H1 (cell line): ENCODE results near the gene CWC25. TPM values are rescaled to one million over a fixed set of nuclear protein-coding genes. Genes with fewer than 3 reads are reported as not detected.
A peak's percentile ranks its signal among the peaks of the same experiment; 100 is the strongest.

Source experiments
- CTCF ChIA-PET: fragments of 300-600 bp; sonication (Branson Sonifier 250); formaldehyde crosslinking; loops from one replicate; lab custom pipeline; 2021; ENCODE audit not compliant: partially characterized antibody; lab: Charles Lee
- POLR2A ChIA-PET: fragments of 300-600 bp; sonication (Branson Sonifier 250); formaldehyde crosslinking; loops from one replicate; lab custom pipeline; 2021; ENCODE audit warnings: inconsistent platforms; ENCODE audit not compliant: partially characterized antibody; lab: Charles Lee
- DNase-seq, 2 experiments: peaks; one replicate each; pipeline versions ENCODE4 v3.0.0 to v3.0.0-alpha.2; 2010 to 2022; ENCODE audit warnings: low spot score in 2 of 2, low read depth in 1 of 2, mixed read lengths in 1 of 2
- FAIRE-seq: peaks from 2 replicates; lab custom pipeline; 2011; peaks lifted over from hg19 to GRCh38; lab: Jason Lieb, UNC
- H2AFZ ChIP-seq: 2 replicates; pipeline ENCODE4 v1.8.1; 2012; ENCODE audit warnings: low read length, inconsistent platforms
- H2AK5ac ChIP-seq: 2 replicates; pipeline ENCODE4 v1.6.1; 2013; ENCODE audit warnings: low read depth, low read length
- H2BK120ac ChIP-seq: replicated peaks from 2 replicates; pipeline ENCODE3; 2013; ENCODE audit warnings: low read depth, low read length, inconsistent platforms
- H2BK12ac ChIP-seq: 2 replicates; pipeline ENCODE4 v1.6.1; 2013; ENCODE audit warnings: low read depth, low read length
- H2BK15ac ChIP-seq: 2 replicates; pipeline ENCODE4 v1.6.1; 2013; ENCODE audit warnings: low read length
- H2BK20ac ChIP-seq: 2 replicates; pipeline ENCODE4 v1.6.1; 2013; ENCODE audit warnings: low read length
- H2BK5ac ChIP-seq: 2 replicates; pipeline ENCODE4 v1.6.1; 2013; ENCODE audit warnings: low read depth, low read length
- H3K14ac ChIP-seq: 2 replicates; pipeline ENCODE4 v1.6.1; 2013; ENCODE audit warnings: inconsistent platforms; ENCODE audit not compliant: insufficient read length
- H3K18ac ChIP-seq: 2 replicates; pipeline ENCODE4 v1.6.1; 2013; ENCODE audit warnings: low read length; ENCODE audit errors: extremely low read depth
- H3K23ac ChIP-seq: 2 replicates; pipeline ENCODE4 v1.6.1; 2013; ENCODE audit warnings: inconsistent platforms; ENCODE audit not compliant: insufficient read length
- H3K23me2 ChIP-seq: 2 replicates; pipeline ENCODE4 v1.6.1; 2013; ENCODE audit warnings: low read depth, low read length
- H3K27ac ChIP-seq: 2 replicates; pipeline ENCODE4 v1.6.1; 2011; ENCODE audit warnings: low read depth, low read length, inconsistent platforms
- H3K27me3 ChIP-seq, 4 experiments: replicated peaks in 1 of 4; 1 replicate in 1 of 4; 2 replicates in 3 of 4; pipeline versions ENCODE4 v1.6.1 to v1.8.1; 2011 to 2013; ENCODE audit warnings: low read length in 3 of 4, mild to moderate bottlenecking in 3 of 4, inconsistent platforms in 2 of 4, mixed read lengths in 2 of 4, moderate library complexity in 1 of 4; ENCODE audit not compliant: control insufficient read depth in 3 of 4, insufficient read depth in 3 of 4; ENCODE audit errors: extremely low read depth in 1 of 4
- H3K36me3 ChIP-seq, 4 experiments: 2 replicates each; pipeline versions ENCODE4 v1.6.1 to v1.8.1; 2011 to 2013; ENCODE audit warnings: mild to moderate bottlenecking in 4 of 4, low read length in 3 of 4, moderate library complexity in 2 of 4, control low read depth in 1 of 4, inconsistent platforms in 1 of 4; ENCODE audit not compliant: insufficient read depth in 4 of 4, control insufficient read depth in 2 of 4
- H3K4ac ChIP-seq: replicated peaks from 2 replicates; pipeline ENCODE3; 2013; ENCODE audit warnings: low read length, low read depth, mixed read lengths, inconsistent platforms; ENCODE audit not compliant: insufficient read length
- H3K4me1 ChIP-seq, 4 experiments: replicated peaks in 1 of 4; 1 replicate in 1 of 4; 2 replicates in 3 of 4; pipeline versions ENCODE4 v1.6.1 to v1.8.1; 2011 to 2013; ENCODE audit warnings: low read length in 3 of 4, inconsistent platforms in 2 of 4, mixed read lengths in 1 of 4; ENCODE audit not compliant: insufficient read depth in 4 of 4, control insufficient read depth in 3 of 4
- H3K4me2 ChIP-seq, 2 experiments: 2 replicates each; pipeline versions ENCODE4 v1.6.1 to v1.8.1; 2011 to 2013; ENCODE audit warnings: low read depth in 2 of 2, low read length in 2 of 2, control low read depth in 1 of 2, inconsistent platforms in 1 of 2, mild to moderate bottlenecking in 1 of 2; ENCODE audit not compliant: insufficient read depth in 1 of 2
- H3K4me3 ChIP-seq, 4 experiments: fragments of 200-600, 300-600 bp in 1 of 4; sonication (generic), shearing (Covaris generic), sonication (Bioruptor Twin) in 1 of 4; 2 replicates each; pipeline versions ENCODE4 v1.5.1 to v1.8.1; 2011 to 2016; ENCODE audit warnings: low read length in 4 of 4, low read depth in 3 of 4, control low read depth in 2 of 4, inconsistent platforms in 2 of 4, mild to moderate bottlenecking in 2 of 4, mixed read lengths in 1 of 4, moderate library complexity in 1 of 4; ENCODE audit not compliant: insufficient read depth in 2 of 4; ENCODE audit errors: extremely low read depth in 1 of 4
- H3K56ac ChIP-seq: replicated peaks from 2 replicates; pipeline ENCODE3; 2013; ENCODE audit warnings: low read depth, mild to moderate bottlenecking, mixed read lengths, low read length, inconsistent platforms; ENCODE audit not compliant: insufficient read length
- H3K79me1 ChIP-seq: 2 replicates; pipeline ENCODE4 v1.6.1; 2013; ENCODE audit warnings: low read depth, low read length, control low read depth
- H3K79me2 ChIP-seq, 2 experiments: 2 replicates each; pipeline versions ENCODE4 v1.6.1 to v1.8.1; 2012 to 2013; ENCODE audit warnings: low read length in 2 of 2, mild to moderate bottlenecking in 2 of 2, inconsistent platforms in 1 of 2; ENCODE audit not compliant: insufficient read depth in 2 of 2, control insufficient read depth in 1 of 2
- H3K9ac ChIP-seq, 4 experiments: replicated peaks in 1 of 4; 1 replicate in 1 of 4; 2 replicates in 3 of 4; pipeline versions ENCODE4 v1.6.1 to v1.8.1; 2011 to 2013; ENCODE audit warnings: low read depth in 3 of 4, low read length in 3 of 4, control low read depth in 2 of 4, mild to moderate bottlenecking in 2 of 4, moderate library complexity in 2 of 4, inconsistent platforms in 1 of 4; ENCODE audit errors: extremely low read depth in 1 of 4
- H3K9me3 ChIP-seq, 2 experiments: 2 replicates each; pipeline versions ENCODE4 v1.6.1 to v1.8.1; 2012 to 2013; ENCODE audit warnings: mild to moderate bottlenecking in 2 of 2, moderate library complexity in 2 of 2, control low read depth in 1 of 2, inconsistent platforms in 1 of 2, low read depth in 1 of 2, low read length in 1 of 2, mixed read lengths in 1 of 2; ENCODE audit not compliant: insufficient read depth in 2 of 2
- H4K20me1 ChIP-seq, 2 experiments: replicated peaks in 1 of 2; 2 replicates each; pipeline versions ENCODE3 to v1.8.1; 2011 to 2013; ENCODE audit warnings: inconsistent platforms in 2 of 2, low read length in 2 of 2, mild to moderate bottlenecking in 1 of 2; ENCODE audit not compliant: insufficient read depth in 2 of 2, control insufficient read depth in 1 of 2
- H4K5ac ChIP-seq: 2 replicates; pipeline ENCODE4 v1.6.1; 2013; ENCODE audit warnings: low read length, low read depth, mixed read lengths, inconsistent platforms; ENCODE audit not compliant: insufficient read length
- H4K8ac ChIP-seq: 2 replicates; pipeline ENCODE4 v1.8.0; 2013; ENCODE audit warnings: mild to moderate bottlenecking, moderate library complexity, low read length, inconsistent platforms; ENCODE audit not compliant: insufficient read depth; ENCODE audit errors: extremely low read depth
- H4K91ac ChIP-seq: replicated peaks from 2 replicates; pipeline ENCODE3; 2013; ENCODE audit warnings: low read length, mixed read lengths, inconsistent platforms; ENCODE audit not compliant: insufficient read length
- CREB1 ChIP-seq: IDR thresholded peaks from 2 replicates; pipeline ENCODE4 v1.6.1; 2012; ENCODE audit warnings: inconsistent platforms
- KDM1A ChIP-seq: fragments of 200-600, 300-600 bp; sonication (generic); IDR thresholded peaks from 2 replicates; pipeline ENCODE4 v1.7.1; 2016; ENCODE audit warnings: mild to moderate bottlenecking, low read length, borderline replicate concordance
- POU5F1 ChIP-seq: IDR thresholded peaks from 2 replicates; pipeline ENCODE4 v1.6.1; 2011; ENCODE audit warnings: low read depth, mild to moderate bottlenecking, low read length, moderate library complexity
- TAF1 ChIP-seq: IDR thresholded peaks from 2 replicates; pipeline ENCODE4 v1.6.1; 2011; ENCODE audit warnings: mild to moderate bottlenecking, low read depth, low read length
- TCF12 ChIP-seq: IDR thresholded peaks from 2 replicates; pipeline ENCODE4 v1.6.1; 2011; ENCODE audit warnings: low read depth, mild to moderate bottlenecking, low read length
- TEAD4 ChIP-seq: IDR thresholded peaks from 2 replicates; pipeline ENCODE4 v1.6.1; 2012; ENCODE audit warnings: low read depth, low read length, inconsistent platforms, mixed read lengths
- WGBS, 2 experiments: shearing (Covaris generic) in 1 of 2; methylation state at CpG; one replicate each; pipeline versions ENCODE4 v1.1.6 to v1.1.7; 2013 to 2015; ENCODE audit warnings: low lambda C conversion rate in 2 of 2, mixed read lengths in 2 of 2, inconsistent platforms in 1 of 2, low coverage in 1 of 2, missing lambda C conversion rate in 1 of 2; ENCODE audit not compliant: insufficient replicate concordance in 2 of 2, insufficient coverage in 1 of 2, insufficient read length in 1 of 2; ENCODE audit errors: extremely low coverage in 1 of 2, missing lambda C conversion rate in 1 of 2; 5-methylcytosine and 5-hydroxymethylcytosine counted together
- polyA plus RNA-seq, 7 experiments: library from polyadenylated mRNA; depleted of rRNA in 3 of 7; stranded (reverse) in 5 of 7; unstranded in 2 of 7; fragments of >200 nt in 5 of 7; fragments of 200-250 nt in 2 of 7; gene quantifications; 1 replicate in 5 of 7; 2 replicates in 1 of 7; 4 replicates in 1 of 7; pipeline versions ENCODE4 v1.2.1 to v1.2.3, GENCODE V29; 2011 to 2013; ENCODE audit warnings: missing spikeins in 2 of 7, mixed read lengths in 2 of 7
- total RNA-seq: library from RNA; stranded (reverse); fragmentation: NEBNext Ultra II Directional; extraction: Animal tissue kit (Norgen Biotek cat#: 25700); gene quantifications from 2 replicates; pipeline ENCODE4 v1.2.1, GENCODE V29; 2021

Gene CWC25
- total and polyA plus RNA-seq, 2 of the 8 experiments (the other 6 are each of a cell fraction or from before 2014, with no cell fraction given) = 11.1 to 13.1 TPM

DNA sequence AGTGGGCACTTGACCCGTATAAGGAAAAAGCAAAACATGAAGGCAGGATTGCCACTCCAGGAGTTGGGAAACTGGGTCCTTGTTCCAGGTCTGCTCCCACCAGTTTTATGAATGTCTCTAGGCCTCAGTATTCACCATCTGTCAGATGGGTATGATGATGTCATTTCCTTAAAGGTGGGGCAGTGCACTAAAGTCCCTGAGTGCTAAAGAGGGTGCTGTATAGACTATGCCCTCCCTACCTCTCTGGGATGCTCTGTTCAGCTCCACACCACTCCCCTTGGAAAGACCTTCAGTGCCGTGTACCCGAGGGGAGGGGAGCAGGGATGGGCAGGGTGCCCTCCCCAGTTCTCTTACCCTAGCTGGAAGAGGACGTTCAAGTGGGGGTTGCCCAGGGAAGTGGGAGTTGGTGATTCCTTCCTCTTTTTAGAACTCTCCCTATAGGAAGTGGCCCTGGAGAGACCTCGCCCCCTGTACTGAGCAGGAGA lies 46.9 kb upstream of the CWC25 start:
- Histone ChIP-seq H3K4me3 (peak overlapping the region in 3 of 4 experiments; percentile 97 to 100 (median 100); a peak in 4 of 8 replicates), H3K23me2 (peaks cover 17% of the 10 kb centered on the region), H4K8ac (no peak overlapping the region), H4K5ac (no peak overlapping the region), H2BK5ac (0 out of 2 replicates have a peak overlapping the region, but pooled peaks have one; percentile 87), H3K79me2 (peaks cover 32 to 62% of the 10 kb centered on the region in 2 experiments), H3K27ac (no peak overlapping the region), H3K9me3 (no peaks in the 10 kb centered on the region), H3K36me3 (peaks cover 0 to 2% (median 0%) of the 10 kb centered on the region in 4 experiments; a peak in 1 of 8 replicates), H3K14ac (no peak overlapping the region), H3K18ac (peak overlapping the region; percentile 6; the same call in 1 of the 2 replicates), H2BK12ac (peak overlapping the region; percentile 42; the same call in 1 of the 2 replicates), H2BK120ac (no peak overlapping the region), H3K56ac (no peak overlapping the region), H2BK20ac (no peak overlapping the region; the same call in 1 of the 2 replicates), H3K79me1 (peaks cover 25% of the 10 kb centered on the region), H3K4ac (no peak overlapping the region), H4K20me1 (peaks cover 0 to 9% of the 10 kb centered on the region in 2 experiments), H3K27me3 (no peaks in the 10 kb centered on the region), H2AFZ (no peak overlapping the region), H3K9ac (no peak overlapping the region; a peak in 2 of 7 replicates), H2BK15ac (no peak overlapping the region), H3K4me2 (peak overlapping the region; percentile 79 to 95), H4K91ac (peak overlapping the region; percentile 4), H3K4me1 (peaks cover 5 to 40% (median 24%) of the 10 kb centered on the region in 4 experiments), H3K23ac (no peak overlapping the region), H2AK5ac (no peak overlapping the region)
- POLR2A ChIA-PET = interaction anchor here (1.0 to 24.3 kb wide), 6 partner anchors 10 to 48 kb away, joined by 3 to 468 read pairs (median 54); partner anchors contain the start of genes LASP1NB and RPL23
- WGBS, 2 experiments = 87% methylated on average over 4 of the region's 5 CpGs; no CpG with 5 or more reads in 1 of the 2 experiments
- CTCF ChIA-PET = interaction anchor here (1.0 to 3.2 kb wide), 5 partner anchors 8 to 45 kb away, joined by 3 to 16 read pairs (median 4); no protein-coding TSS in a partner anchor
- TF ChIP-seq KDM1A = peak; percentile 61; the same call in 1 of the 2 replicates
- no peak for TF ChIP-seq TCF12
- no peak for TF ChIP-seq CREB1
- no peak for TF ChIP-seq TEAD4
- TF ChIP-seq TAF1 = no peak
- TF ChIP-seq POU5F1 = no peak
- FAIRE-seq = no peak
- no peak for DNase-seq
